CD4-positive, alpha-beta T cell treated with Interleukin-1 beta for 1 hour (primary cell): ENCODE measurements around the gene PTPRS.
A peak's percentile ranks its signal among the peaks of the same experiment; 100 is the strongest.
"Not testable (repeated sequence)": the region's sequence is repeated elsewhere in the genome, so short reads cannot be mapped to it uniquely, and the experiment has no call there.

Experiments
- DNase-seq, 2 donors: peaks; one replicate each; pipeline ENCODE4 v3.0.0-alpha.2; 2020 to 2022

Gene PTPRS

DNA sequence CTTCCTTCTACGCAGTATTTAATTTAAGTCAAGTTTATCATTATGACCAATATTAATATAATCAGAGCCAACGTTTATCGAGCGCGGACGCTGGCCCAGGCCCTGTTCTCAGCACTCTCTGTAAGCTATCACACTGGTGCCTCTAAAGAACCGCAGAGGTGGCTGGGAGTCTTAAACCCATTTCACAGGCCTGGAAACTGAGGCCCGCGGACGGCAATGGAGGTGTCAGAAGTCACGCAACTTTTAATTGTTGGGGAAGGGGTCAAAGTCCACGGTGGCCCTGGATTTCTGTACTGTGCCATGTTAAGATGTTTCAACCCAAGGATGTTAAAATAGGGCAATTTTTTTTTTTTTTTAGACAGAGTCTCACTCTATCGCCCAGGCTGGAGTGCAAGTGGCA lies 8.8 kb downstream of the PTPRS start:
- no peak for DNase-seq

DNA sequence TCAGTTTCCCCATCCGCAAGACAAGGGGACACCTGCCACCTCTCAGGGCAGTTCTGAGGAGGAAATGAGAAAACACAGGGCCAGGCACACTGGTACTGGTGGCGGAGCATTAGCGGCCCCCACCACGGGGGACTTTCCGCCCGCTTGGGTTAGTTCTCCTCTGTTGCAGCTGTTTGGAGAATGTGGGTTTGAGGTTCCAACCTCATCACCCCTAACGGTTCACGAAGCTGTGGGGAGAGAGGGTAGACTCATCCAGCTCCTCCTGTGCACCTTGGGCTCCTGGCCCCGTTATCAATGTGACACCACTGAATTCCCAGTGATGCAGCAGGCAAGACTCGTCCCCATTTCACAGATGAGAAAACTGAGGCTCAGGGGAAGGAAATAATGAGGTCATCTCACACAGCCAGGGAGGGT lies 10.3 kb downstream of the PTPRS start:
- no peak for DNase-seq

DNA sequence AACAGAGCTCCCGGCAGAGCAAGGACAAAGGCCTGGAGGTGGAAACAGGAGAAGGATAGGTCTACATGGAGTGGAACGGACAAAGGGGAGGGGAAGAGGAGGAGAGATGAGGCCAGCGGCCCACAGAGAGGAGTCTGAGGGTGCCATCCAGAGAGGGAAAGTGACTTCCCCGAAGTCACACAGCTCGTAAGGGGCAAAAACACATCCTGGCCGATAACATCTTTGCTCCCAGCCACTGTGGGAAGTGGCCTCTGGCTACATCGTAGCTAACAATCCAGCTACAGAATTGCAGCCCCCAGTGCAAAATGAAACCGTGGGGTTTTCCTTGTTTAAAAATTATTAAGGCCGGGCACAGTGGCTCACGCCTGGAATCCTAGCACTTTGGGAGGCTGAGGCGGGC lies 11.5 kb downstream of the PTPRS start:
- no peak for DNase-seq

DNA sequence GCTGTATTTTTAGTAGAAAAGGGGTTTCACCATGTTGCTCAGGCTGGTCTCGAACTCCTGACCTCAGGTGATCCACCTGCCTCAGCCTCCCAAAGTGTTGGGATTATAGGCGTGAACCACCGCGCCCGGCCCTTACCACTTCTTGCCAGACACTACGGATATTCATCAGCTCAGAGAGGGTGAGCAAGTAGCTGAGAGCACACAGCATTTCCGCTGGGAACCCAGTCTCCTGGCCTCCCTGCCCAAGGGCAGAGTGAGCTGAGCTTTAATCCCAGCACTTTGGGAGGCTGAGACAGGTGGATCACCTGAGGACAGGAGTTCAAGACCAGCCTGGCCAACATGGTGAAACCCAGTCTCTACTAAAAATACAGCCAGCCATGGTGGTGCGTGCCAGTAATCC lies 12.2 kb downstream of the PTPRS start:
- not testable (repeated sequence) for DNase-seq

DNA sequence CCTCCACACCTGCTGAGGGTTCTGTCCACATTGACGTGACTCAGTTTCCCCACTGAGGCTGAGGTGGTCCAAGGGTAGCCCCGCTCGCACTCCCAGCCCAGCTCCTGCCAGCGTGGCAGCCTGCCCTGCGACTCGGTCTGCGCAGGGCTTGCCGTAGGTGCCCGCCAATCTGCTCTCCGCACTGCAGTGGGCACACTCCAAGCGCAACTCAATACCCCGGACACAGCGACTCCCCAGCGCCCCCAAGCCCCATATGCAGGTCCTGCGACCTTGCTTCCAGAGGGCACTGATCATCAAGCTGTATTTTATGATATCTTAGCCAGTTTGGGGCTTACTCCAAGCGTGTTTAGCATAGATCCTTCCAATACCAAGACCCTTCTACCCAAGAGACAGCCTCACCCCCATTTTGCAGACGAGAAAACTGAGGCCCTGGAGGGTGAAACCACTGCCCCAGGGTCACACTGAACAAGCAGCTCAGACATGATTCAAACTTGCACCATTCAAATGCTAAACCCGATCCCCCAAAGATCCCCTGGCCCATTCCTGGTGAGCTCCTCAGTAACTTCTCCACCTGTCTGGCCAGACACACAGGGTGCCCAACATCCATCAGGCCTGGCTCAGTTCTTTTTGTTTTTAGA lies 13.5 kb downstream of the PTPRS start:
- DNase-seq: no peak

DNA sequence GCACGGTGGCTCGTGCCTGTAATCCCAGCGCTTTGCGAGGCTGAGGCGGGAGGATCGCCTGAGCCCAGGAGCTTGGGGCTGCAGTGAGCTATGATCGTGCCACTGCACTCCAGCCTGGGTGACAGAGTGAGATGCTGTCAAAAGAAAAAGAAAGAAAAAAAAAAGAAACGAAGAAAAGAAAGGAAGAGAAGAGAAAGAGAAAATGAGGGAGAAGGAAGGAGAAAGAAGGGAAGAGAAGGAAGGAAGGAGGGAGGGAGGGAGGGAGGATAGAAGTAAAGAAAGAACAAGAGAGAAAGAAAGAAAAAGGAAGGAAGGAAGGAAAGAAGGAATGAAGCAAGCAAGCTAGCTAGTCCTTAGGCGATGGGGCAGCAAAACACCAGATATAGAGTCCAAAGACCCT lies 14.1 kb downstream of the PTPRS start:
- no peak for DNase-seq

DNA sequence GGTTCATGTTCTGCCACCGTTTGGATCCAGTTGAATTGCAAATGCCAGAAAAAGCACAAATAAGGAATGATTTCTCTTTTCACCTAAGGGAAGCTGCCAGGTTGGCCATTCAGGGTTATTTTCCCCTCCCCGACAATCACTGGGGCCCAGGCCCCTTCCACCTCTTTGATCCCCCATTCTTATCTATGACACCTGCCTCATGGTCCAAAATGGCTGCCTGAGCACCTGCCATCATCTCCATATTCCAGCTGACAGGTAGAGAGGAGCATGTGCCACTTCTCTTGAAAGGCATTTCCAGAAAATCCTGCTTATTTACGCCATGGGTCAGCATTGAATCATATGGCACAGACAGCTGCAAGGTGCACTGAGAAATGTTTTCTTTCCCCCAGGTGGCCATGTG lies 15.7 kb downstream of the PTPRS start:
- no peak for DNase-seq

DNA sequence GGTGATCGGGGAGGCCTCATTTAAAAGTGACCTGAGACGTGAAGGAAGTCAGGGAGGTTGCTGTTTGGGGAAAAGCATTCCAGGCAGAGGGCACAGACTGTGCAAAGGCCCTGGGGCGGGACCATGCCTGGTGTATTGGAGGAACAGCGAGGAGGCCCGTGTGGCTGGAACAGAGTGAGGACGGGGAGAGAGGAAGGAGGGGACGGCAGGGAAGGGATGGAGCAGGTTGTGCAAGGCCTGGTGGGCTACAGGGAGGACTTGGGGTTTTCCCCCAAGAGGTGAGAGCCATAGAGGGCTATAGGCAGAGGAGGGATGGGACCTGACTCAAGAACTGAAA lies 17.2 kb downstream of the PTPRS start:
- DNase-seq: no peak

DNA sequence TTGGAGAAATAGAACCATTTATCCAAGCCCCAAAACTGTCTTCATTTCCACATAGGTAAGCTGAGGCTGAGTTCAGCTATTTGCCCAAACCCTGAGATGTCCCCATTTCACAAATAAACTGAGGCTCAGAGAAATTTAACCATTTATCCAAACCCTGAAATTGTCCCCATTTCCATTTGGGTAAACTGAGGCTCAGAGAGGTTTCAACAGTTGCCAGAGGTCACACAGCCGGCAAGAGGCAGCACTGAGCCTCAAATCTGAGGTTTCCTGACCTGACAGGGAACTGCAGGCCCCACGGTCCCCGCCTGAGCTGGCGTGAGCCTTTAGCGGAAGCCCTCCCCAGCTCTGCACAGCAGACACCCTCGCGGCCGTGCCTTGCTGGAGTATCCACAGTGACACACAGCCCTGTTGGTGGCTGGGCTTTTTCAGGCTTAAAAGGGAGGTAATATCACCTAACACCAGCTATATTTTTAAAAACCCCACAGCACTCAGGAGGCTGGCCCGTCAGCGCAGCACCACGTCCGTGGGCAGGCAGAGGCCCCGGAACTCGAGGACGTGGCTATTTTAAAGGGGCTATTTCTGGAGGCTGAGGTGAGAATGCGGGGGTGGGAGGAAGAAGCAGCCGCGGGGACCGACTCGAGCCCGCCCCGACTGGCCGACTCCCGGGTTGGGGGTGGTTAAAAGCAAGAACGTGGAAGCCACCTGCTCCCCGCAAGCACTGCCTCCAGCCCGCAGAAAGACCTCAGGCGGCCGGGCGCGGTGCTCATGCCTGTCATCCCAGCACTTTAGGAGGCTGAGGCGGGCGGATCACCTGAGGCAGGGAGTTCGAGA lies 18.5 kb downstream of the PTPRS start:
- DNase-seq: peak in 1 of 2 donors; percentile 36

DNA sequence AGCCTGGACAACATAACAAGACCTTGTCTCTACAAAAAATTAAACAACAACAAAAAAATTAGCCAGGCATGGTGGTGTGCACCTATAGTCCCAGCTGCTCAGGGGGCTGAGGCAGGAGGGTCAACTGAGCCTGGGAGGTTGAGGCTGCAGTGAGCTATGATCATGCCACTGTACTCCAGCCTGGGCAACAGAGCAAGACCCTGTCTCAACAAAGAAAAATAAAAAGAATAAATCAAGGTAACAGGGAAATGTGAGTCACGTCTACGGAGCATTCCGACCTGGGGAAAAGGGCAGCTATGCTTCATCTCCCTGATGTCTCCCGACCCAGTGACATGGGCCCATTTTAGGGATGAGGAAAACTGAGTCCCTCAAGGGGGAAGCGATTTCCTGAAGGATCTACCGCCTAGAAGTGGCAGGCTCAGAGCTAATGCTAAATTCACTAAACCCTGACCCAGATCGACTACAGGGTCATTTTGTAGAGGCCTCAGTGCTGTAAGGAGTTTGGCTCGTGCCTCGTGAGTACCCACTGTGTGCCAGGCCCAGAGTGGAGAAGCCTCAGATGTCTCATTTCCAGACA lies 19.5 kb downstream of the PTPRS start:
- no peak for DNase-seq

DNA sequence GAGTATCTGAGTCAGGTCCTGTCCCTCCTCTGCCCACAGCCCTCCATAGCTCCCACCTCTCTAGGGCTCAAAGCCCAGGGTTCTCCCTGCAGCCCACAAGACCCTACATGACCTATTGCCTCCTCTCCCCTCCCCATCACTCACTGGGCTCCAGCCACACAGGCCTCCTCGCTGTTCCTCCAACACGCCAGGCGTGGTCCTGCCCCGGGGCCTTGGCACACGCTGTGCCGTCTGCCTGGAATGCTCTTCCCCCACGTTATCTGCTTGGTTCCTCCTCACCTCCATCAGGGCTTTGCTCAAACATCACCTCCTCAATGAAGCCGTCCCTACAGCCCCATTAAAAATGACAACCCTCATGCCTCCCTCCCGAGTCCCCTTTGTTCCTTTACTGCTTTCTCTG lies 21.1 kb downstream of the PTPRS start:
- no peak for DNase-seq

DNA sequence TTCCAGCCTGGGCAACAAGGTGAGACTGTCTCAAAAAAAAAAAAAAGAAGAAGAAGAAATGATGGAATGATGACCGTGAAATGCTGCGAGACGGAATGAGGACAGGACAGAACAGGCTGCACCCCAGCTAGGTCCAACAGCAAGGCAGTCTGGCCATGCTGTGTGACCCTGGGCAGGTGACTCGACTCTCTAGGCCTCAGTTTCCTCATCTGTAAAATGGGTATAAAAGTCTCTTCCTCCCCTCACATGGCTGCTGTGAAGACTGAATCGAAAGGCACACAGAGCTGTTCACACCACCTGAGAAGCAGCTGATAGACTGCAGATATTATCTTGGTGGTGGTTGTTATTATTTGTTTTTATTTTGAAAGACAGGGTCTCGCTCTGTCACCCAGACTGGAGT lies 22.3 kb downstream of the PTPRS start:
- no peak for DNase-seq

DNA sequence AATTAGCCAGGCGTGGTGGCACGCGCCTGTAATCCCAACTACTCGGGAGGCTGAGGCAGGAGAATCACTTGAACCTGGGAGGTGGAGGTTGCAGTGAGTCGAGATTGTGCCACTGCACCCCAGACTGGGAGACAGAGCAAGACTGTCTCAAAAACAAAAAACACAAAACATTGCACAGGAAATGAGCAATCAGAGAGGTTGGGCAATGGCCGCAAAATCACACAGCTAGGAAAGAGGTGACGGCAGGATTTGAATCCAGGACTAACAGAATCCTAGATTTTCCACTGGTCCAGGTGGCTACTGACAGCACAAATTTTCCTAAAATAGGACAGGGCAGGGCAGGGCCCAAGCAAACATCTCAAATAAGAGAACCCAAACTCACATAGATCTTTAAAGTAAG lies 23.3 kb downstream of the PTPRS start:
- no peak for DNase-seq

DNA sequence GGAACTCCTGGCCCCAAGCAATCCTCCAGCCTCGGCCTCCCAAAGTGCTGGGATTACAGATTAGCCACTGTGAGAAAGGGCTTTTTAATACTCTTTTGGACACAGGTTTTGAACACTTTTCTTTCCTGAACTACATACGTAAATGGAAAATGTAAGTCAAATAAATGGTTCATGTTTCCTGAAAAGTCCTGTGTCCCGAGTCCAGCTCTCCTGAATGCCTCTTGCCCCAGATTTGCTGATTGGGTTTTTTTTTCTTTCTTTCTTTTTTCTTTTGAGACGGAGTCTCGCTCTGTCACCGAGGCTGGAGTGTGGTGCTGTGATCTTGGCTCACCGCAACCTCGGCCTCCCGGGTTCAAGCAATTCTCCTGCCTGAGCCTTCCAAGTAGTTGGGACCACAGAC lies 24.5 kb downstream of the PTPRS start:
- no peak for DNase-seq

DNA sequence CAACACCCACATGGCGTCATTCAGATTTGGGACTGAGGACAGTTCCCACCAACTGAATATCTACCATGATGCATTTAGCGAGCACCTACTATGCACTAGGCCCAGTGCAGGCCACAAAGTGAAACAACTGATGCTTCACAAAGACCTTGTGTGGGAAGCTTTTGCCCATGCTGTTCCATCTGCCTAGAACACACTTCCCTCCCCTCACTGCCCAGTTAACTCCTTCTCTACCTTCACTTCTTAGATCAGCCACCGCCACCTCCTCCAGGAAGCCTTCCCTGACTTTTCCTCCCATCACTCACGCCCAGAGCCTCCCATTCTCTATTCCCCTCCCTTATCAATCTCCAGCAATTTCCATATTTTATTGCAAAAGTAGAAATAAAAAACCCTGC lies 25.7 kb downstream of the PTPRS start:
- DNase-seq: no peak

DNA sequence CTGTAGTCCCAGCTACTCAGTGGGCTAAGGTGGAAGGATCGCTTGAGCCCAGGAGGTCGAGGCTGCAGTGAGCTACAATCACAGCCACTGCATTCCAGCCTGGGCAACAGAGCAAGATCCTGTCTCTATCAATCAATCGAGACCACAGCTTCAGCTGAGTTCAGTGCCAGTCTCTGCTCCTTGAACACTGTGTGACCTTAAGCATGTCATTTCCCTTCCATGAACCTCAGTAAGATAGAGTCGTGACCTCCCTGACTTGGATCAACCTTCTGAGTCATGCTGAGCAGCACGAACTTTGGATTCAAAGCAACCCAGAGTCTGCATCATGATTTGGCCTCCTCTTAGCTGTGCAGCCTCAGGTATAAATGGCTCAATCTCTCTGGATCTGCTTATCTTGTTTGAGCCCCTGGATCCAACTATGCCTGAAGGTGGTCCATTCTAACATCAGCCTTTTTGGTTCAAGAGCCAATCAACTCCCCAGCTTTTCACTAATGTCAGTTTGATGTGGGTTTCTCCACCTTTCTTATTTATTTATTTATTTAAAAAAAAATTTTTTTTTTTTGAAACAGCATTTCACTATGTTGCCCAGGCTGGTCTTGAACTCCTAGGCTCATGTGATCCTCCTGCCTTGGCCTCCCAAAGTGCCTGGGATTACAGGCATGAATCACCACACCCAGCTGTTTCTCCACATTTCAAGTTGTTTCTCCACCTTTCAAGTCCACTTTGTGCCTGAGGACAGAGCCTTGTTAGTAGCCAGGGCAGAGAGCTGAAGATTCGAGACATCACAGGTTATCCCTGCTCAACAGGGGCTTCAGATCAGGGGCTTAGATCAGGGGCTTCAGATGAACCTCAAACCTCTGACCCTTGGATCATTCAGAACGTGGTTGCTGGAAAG lies 26.4 kb downstream of the PTPRS start:
- no peak for DNase-seq

DNA sequence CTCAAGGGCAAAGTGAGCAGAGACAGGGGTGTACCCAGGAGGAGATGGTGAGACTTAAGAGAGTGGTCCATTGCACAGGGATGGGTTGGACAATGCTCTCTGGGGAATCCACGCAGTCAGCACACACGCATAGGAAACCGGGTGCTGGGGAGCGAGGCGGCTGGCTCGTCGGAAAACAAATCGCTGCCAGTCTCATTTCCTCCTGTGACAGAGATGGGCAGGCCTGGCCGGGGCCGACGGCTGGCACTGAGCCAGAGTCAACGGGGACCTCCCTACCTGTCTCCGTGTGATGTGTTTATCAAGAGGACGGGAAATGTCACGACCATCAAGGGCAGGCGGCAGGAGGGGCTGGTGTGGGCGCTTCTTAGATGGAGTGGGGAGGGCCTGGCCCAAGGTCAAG lies 27.3 kb downstream of the PTPRS start:
- peak in 1 of 2 donors; percentile 46 for DNase-seq

DNA sequence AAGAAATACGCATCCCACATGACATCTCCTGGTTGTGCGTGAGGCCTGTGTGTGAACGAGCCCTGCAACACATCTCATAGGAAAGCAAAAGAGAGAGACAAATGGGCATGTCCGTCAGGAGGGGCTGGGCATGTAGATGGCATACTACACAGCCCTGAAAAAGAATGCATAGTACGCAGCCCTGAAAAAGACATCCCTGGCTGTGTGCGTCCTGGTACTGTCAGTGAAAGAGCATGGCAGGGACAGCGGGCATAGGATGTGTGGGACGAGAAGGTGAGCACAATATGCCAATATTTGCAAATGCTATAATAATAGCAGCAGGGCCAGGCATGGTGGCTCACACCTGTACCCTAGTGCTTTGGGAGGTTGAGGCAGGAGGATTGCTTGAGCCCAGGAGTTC lies 28.6 kb downstream of the PTPRS start:
- no peak for DNase-seq

DNA sequence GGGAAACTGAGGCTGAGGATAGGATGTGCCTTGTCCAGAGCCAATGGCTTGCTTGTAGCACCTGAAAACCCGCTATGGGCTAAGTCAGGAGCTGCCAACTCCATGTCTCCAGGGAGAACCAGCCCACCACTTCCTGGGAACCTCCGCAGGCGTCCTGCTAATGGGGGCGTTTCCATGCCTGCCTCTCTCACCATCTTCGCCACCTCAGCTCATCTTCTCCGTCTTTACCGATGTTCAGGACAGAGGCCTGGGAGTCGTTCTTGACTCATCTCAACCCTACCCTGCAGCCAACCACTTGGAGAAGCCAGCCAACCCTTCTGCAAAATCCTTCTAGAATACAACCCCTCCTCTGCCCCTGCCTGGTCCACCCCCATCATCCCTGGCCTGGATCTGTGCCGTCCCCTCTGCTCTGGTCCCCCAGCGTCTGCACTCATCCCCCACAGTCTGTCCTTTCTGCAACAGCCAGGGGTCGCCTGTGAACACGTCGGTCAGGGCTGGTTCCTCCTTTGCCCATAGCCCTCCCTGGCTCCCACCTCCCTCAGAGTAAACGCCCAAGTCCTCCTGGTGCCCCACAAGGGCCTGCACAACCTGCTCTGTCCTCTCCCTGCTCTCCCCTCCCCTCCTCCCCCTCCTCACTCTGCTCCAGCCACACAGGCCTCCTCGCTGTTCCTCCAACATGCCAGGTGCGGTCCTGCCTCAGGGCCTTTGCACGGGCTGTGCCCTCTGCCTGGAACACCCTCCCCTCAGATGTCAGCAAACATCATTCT lies 31.0 kb downstream of the PTPRS start:
- no peak for DNase-seq

DNA sequence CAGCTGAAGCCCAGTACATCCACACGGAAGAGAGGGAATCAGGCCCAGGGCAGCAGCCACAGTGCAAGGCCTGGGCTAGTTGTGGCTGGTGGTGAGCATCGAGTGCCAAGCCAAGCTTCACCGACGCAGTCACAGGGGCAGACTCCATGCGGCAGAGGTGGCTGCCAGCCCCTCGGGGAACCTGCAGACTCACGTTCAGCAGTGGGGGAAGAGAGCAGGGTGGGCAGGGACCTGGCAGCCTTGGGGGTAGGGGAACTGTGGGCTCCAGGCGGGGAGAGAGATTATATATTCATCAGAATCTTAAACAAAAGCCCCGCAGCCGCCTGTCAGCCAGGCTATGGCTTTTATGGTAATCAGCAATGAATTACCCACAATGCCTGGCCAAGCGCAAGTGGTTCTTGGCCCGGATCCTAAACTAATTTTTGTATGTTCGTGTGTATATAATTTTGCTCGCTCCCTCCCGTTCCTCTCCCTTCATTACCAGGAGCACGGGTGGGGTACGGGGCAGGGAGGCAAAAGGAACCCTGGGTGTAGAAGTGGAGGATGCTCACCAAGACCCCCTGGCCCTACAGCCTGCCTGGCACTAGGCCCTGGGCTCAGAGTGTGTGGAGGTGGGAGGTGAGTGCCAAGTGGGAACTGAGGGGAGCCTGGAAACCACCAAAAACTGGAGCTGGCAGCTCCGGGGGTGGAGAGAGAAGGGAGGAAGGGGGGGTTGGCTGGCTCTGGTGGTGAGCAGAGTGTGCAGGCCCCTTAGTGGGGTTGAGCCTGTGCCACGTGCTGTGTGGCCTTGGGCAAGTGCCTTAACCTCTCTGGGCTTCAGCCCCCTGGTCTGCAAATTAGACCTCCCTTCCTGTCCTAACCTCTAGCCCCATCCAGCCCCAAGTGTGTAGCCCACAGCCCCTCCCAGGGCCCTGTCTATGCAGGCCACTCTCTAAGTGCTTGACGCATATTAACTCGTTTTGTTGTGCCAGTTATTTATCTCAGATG lies 31.9 kb downstream of the PTPRS start:
- DNase-seq: no peak

DNA sequence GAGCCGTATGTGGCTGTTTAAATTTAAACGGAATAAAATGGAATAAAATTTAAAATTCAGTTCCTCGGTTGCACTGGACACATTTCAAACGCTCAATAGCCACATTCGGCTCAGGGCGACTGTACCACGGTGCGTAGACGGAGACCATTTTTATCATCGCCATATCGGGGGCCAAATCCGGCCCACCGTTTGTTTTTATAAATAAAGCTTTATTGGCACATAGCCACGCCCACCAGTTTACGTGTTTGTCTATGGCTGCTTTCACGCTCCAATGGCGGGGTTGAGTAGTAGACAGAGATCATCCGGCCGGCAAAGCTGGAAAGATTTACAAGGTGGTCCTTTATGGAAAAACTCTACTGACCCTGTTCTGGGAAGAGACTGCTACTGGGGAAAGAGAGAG lies 33.0 kb downstream of the PTPRS start:
- no peak for DNase-seq
